ENCODE data around the gene PPP5C.
"Not testable (repeated sequence)": the region's sequence is repeated elsewhere in the genome, so short reads cannot be mapped to it uniquely, and the experiment has no call there.

Gene PPP5C

DNA sequence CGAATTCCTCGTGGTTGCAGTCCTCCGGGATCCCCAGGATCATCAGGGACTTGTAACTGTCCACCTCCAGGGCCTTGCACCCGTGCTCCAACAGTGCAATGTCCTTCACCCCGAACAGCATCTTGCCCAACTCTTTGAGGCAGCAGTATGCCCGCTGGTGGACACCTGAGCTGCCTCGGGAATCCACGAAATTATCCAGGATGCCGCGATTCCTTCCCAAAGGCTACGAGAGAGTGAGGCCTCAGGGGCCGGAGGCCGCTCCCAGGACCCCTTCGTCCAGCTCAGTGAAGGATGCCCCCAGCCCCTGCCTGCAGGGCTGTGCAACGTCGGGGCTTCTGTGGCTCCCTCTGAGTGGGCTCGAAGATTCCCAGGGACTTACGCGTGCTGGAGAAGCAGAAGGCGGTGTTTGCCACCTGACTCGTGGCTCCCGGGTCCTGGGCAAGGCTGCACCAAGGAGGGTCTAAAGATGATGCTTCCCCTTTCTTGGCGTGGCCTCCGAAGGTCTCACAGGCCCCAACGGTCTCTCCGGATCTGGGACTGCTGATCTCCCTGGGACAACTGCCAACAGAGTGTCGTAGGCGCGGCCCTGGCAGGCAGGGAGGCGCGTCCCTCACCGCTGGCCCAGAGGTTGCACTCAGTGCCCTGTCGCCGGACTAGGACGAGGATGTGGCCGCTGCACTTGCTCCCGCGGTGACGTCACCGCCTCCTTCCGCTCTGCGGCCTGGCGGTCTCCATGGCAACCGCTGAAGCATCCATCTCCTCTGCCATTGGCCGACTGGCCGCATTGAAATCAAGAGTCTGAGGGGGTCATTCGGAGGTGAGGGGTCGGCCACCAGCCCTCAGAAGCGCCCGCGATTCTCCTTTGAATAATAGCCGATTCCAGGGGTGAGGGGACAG lies 81.6 kb downstream of the PPP5C start, which contains the start of gene PNMA8C:
TSS of gene PNMA8C (minus strand) at position 698 of the 897 bp plus-strand sequence. CDS start at position 121, 577 bp downstream.
- DNase-seq (ENCODE audit: low read depth in 1 of 2, low spot score in 1 of 2), result no peak

DNA sequence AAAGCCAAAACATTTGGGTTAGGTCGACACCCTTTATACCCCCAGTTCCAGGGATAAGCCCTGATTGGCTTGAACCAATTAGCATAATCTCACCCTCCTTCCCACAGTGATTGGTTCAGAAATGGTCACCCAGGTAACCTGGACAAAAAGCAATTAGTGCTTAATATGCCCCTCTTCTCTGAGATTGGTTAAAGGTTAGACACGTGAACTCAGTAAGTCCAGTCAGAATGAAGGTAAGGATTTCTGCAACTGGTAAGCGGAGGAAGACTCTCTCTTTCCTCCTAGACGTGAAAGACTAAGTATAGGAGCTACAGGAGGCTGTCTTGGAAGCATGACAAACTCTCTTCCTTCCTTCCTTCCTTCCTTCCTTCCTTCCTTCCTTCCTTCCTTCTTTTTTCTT lies 83.1 kb downstream of the PPP5C start:
- no peak for DNase-seq (ENCODE audit: low read depth in 1 of 2, low spot score in 1 of 2)

GRCh38 chr19:46431824-46432223 lies 84.9 kb downstream of the PPP5C start:
- no peak for DNase-seq (ENCODE audit: low read depth in 1 of 2, low spot score in 1 of 2)

DNA sequence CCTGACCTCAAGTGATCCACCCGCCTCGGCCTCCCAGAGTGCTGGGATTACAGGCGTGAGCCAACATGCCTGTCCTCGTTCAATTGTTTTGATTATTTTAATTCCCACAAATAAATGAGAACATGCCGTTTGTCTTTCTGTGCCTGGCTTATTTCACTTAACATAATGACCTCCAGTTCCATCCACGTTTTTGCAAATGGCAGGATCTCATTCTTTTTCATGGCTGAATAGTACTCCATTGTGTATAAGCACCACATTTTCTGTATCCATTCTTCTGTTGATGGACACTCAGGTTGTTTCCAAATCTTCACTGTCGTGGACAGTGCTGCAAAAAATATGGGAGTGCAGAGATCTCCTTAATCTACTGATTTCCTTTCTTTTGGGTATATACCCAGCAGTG lies 86.6 kb downstream of the PPP5C start:
- not testable (repeated sequence) for DNase-seq (ENCODE audit: low read depth in 1 of 2, low spot score in 1 of 2)

GRCh38 chr19:46435009-46435408 lies 88.1 kb downstream of the PPP5C start:
- no peak for DNase-seq (ENCODE audit: low read depth in 1 of 2, low spot score in 1 of 2)

- not testable (repeated sequence) for DNase-seq (ENCODE audit: low read depth in 1 of 2, low spot score in 1 of 2)
Measured at GRCh38 chr19:46435689-46436088, 88.8 kb downstream of the PPP5C start.

Measured in activated CD4-positive, alpha-beta T cell treated with anti-CD3 and anti-CD28 coated beads, Interleukin-2, amount 50 U/mL, for 24 hours (primary cell).